ENCODE results near the gene DRAXIN. TPM values are rescaled to one million over a fixed set of nuclear protein-coding genes. Genes with fewer than 3 reads are reported as not detected.

DRAXIN gene
- total RNA-seq, 2 donors from 2014 or later: 0.04 to 0.13 TPM

DNA sequence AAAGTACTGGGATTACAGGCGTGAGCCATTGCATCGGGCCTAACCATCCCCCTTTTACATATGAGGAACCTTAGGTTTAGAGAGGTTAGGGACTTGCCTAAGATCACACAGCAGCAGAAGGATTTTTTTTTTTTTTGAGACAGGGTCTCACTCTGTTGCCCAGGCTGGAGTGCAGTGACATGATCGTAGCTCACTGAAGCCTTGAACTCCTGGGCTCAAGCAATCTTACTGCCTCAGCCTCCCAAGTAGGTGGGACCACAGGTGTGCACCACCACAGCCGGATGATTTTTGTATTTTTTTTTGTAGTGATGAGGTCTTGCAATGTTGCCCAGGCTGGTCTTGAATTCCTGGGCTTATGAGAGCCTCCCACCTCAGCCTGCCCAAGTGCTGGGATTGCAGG lies 68.3 kb downstream of the DRAXIN start:
- H3K4me3 Mint-ChIP-seq: no peak overlapping the region
- no peaks in the 10 kb centered on the region for H3K4me1 Mint-ChIP-seq
- H3K36me3 Mint-ChIP-seq (ENCODE audit: low read depth): no peaks in the 10 kb centered on the region
- peaks cover 13% of the 10 kb centered on the region for H3K27me3 Mint-ChIP-seq
- H3K9me3 Mint-ChIP-seq: no peaks in the 10 kb centered on the region
- H3K27ac Mint-ChIP-seq: no peak overlapping the region
- no peak for ATAC-seq (replicated peaks)

DNA sequence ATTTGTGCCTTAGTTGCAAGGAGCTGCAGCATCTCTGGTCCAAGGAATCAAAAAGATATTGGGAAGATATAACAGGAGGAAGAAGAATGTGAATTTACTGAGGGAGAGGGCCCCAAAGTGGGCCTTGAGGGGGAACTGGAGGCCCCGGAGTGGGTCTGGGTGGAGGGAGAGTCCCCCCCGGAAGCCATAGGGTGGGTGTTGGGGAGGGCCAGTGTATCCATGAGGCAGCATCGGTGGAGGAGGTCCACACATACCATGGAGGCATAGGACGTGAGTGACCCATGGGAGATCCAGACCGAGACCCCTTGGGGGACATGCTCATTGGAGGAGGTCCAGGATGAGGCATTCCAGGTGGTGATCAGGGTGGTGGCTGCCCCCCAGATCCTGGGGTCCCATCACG lies 69.8 kb downstream of the DRAXIN start:
- Mint-ChIP-seq H3K4me3 (no peak overlapping the region), H3K27ac (no peak overlapping the region), H3K9me3 (no peaks in the 10 kb centered on the region), H3K4me1 (no peaks in the 10 kb centered on the region), H3K36me3 (ENCODE audit: low read depth) (no peaks in the 10 kb centered on the region), H3K27me3 (peaks cover 13% of the 10 kb centered on the region)
- ATAC-seq (replicated peaks): no peak

DNA sequence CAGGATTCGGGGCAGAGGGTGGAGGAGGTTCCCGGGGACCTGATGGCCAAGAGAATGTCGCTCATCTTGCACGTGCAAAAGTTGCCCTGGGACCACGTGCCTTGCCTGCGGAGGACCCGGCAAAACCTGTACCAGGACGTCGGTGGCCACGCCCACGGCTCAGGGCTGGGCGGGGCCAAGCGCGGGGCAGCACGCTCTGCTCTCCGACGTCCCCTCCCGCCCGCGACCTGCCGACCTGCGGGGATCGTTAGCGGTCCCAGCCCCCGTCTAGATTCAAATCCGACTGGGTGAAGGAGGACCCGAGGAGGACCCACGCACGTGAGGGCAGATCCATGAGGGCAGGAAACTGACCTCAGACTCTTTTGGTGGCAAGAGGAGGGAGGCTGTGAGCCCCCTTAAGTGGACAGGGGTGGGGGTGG lies 70.5 kb downstream of the DRAXIN start, which contains the start of gene C1orf167:
Gene C1orf167 (plus strand): TSS at position 206 of the 419 bp plus-strand sequence. CDS start 2,208 bp downstream, outside the sequence.
- ATAC-seq (replicated peaks): no peak
- Mint-ChIP-seq H3K4me3 (no peak within 1 kb of the TSS), H3K36me3 (ENCODE audit: low read depth) (no peaks in the 10 kb centered on the region), H3K9me3 (no peaks in the 10 kb centered on the region), H3K27me3 (peaks cover 9% of the 10 kb centered on the region), H3K4me1 (no peaks in the 10 kb centered on the region), H3K27ac (no peak within 1 kb of the TSS)

DNA sequence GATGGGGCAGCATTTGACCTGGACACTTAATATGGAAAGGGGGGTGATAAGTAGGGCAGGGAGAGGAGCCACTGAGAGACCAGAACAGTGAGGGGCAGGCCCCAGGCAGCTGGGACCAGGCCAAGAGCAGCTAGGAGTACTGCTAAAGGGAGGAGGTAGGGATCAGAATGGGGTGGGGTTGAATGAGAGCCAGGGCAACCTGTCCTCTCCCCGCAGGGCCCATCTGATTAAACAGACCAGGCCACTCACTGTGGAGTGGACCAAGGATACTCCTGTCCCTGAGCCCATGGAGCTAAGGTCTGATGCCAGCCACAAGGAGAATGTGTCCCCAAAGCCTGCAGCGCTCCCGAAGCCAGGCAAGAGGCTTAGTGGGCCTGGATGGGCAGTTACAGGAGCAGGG lies 72.6 kb downstream of the DRAXIN start:
- Mint-ChIP-seq H3K36me3 (ENCODE audit: low read depth) (no peaks in the 10 kb centered on the region), H3K27ac (no peak overlapping the region), H3K4me3 (no peak overlapping the region), H3K4me1 (no peaks in the 10 kb centered on the region), H3K9me3 (no peaks in the 10 kb centered on the region), H3K27me3 (peaks cover 9% of the 10 kb centered on the region)
- ATAC-seq (replicated peaks): no peak

DNA sequence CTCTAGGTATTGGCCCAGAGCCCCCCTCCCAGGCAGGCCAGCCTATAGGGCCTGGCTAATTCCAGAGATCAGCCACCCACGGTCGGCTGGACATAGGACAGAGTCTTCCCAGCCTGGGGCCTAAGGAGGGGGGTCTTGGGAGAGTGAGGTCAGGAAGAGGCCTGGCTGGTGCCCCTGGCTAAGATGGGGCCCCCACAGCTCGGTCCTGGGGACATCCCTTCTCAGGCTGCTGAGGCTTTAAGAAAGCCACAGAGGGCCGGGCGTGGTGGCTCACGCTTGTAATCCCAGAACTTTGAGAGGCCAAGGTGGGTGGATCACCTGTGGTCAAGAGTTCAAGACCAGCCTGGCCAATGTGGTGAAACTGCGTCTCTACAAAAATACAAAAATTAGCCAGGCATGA lies 73.0 kb downstream of the DRAXIN start:
- H3K27ac Mint-ChIP-seq: no peak overlapping the region
- H3K36me3 Mint-ChIP-seq (ENCODE audit: low read depth): no peaks in the 10 kb centered on the region
- no peaks in the 10 kb centered on the region for H3K4me1 Mint-ChIP-seq
- no peak overlapping the region for H3K4me3 Mint-ChIP-seq
- no peak for ATAC-seq (replicated peaks)
- peaks cover 9% of the 10 kb centered on the region for H3K27me3 Mint-ChIP-seq
- H3K9me3 Mint-ChIP-seq: no peaks in the 10 kb centered on the region

DNA sequence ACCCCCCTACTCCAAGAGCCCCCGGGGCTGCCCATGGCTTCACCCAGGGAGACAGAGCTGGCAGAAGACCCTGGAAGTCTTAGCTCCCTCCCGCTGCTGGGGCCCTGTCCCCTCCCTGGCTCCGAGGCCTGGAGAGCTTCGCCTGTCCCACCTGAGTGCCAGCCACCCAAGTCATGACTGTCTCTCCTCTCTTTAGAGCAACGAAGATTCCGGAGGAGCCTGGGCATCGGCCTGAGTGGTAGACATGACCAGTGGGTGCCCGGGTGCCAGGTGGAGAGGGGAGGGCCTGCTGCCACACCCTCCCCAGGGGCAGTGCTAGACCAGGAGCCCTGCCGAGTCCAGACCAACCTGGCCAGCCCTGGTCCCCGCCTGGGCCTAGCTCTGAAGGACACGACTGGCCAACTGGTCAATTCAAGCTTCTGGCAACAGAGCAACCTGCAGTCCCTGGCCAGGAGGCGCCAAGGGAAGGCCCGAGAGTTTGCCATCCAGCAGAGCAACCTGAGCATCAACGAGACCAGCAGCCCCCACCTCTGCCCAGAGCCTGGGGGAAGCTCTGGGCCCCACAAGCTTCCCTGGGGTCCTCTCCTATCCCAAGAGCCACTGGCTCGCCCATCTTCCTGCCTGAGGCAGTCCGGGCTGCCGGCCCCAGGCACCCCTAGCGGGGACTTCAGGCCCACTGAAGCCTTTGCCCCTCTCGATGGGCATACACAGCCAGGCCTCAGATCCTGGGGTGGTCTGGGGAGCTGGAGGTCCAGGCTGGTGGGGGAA lies 74.3 kb downstream of the DRAXIN start:
- Mint-ChIP-seq H3K4me1 (no peaks in the 10 kb centered on the region), H3K36me3 (ENCODE audit: low read depth) (no peaks in the 10 kb centered on the region), H3K27me3 (peaks cover 9% of the 10 kb centered on the region), H3K4me3 (no peak overlapping the region), H3K9me3 (no peaks in the 10 kb centered on the region), H3K27ac (no peak overlapping the region)
- ATAC-seq (replicated peaks): no peak

DNA sequence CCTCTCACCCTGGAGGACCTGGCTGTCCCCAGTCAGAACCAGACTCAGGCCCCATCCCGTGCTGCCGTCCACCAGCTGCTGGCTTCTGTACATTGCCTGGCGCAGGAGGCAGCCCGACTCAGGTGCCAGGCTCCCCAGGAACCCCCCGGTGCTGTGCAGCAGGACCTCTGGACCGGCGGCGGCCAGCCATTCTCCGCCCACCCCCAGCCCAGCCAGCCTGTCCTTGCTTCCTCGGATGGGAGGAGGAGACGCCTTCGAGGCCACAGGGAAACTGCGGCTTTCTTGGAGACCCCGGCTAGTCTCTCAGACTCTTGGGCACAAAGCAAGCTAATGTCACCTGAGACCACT lies 74.9 kb downstream of the DRAXIN start:
- Mint-ChIP-seq H3K27ac (no peak overlapping the region), H3K4me1 (no peaks in the 10 kb centered on the region), H3K27me3 (peaks cover 5% of the 10 kb centered on the region), H3K9me3 (no peaks in the 10 kb centered on the region), H3K4me3 (no peak overlapping the region), H3K36me3 (ENCODE audit: low read depth) (no peaks in the 10 kb centered on the region)
- ATAC-seq (replicated peaks): no peak

DNA sequence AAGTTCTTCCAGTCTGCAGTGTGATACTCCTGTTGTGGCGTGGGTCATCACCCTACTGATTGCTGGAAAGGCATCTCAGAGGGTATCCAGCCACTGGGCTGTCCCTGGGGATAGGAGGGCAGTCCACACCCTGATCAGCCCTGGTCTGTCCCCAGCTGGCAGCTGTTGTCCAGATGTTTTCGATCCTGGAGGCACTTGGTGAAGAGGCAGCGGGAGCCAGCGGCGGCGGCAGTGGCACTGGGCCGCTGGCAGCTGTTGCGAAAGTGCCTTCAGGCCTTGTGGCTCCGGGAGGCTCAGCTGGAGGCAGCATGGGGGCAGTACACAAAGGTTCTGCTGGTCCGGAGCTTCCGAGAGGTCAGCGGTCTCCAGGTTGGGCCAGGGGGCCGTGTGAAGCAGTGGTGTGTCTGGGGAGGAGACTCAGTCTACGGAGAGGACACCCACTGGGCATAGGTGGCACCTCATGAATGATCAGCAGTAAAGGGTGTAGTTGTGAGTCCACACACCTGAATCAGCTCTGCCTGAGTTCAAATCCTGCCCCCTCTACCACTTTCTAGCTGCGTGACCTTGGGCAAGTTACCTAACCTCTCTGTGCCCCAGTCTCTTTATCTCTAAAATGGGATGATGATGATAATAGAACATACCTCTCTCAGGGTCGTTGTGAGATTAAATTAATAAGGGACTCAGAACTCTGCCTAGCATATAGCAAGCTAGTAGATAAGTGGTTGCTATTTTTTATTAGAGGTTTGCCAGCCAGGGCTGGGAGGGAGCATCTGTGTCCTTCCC lies 76.6 kb downstream of the DRAXIN start:
- no peak for ATAC-seq (replicated peaks)
- H3K27ac Mint-ChIP-seq: no peak overlapping the region
- no peaks in the 10 kb centered on the region for H3K4me1 Mint-ChIP-seq
- H3K36me3 Mint-ChIP-seq (ENCODE audit: low read depth): no peaks in the 10 kb centered on the region
- H3K9me3 Mint-ChIP-seq: no peaks in the 10 kb centered on the region
- H3K27me3 Mint-ChIP-seq: no peaks in the 10 kb centered on the region
- H3K4me3 Mint-ChIP-seq: no peak overlapping the region

DNA sequence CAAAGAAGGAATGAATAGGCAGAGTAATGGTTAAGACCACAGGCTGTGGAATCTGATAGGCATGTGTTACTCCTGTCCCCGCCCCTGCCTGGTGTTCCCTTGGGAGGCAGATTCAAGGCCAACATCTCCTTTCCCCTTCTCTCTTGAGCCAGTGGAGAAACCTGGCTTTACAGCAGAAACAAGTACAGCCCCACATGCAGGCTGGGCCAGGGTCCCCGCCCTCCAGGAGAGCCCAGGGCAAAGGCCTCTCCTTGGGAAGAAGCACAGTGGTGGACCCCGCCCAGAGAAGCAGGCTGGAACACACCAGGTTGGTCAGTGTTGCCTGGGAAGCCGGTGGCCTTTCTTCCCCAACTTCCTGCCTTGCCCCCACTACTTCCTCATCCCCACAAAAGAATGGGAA lies 77.3 kb downstream of the DRAXIN start:
- Mint-ChIP-seq H3K36me3 (ENCODE audit: low read depth) (no peaks in the 10 kb centered on the region), H3K9me3 (no peaks in the 10 kb centered on the region), H3K27me3 (no peaks in the 10 kb centered on the region), H3K4me1 (no peaks in the 10 kb centered on the region), H3K4me3 (no peak overlapping the region), H3K27ac (no peak overlapping the region)
- no peak for ATAC-seq (replicated peaks)

DNA sequence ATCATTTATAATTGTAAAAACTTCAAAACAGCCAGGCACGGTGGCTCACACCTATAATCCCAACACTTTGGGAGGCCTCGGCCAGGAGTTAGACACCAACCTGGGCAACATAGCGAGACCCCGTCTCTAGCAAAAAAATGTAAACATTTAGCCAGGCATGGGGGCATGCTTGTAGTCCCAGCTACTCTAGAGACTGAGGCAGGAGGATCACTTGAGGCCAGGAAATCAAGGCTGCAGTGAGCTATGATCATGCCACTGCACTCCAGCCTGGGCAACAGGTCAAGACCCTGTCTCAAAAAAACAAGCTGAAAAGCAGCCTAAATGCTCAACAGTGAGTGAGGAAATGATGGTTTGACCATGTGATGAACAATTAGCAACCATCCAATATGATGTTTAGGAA lies 77.8 kb downstream of the DRAXIN start:
- Mint-ChIP-seq H3K9me3 (no peaks in the 10 kb centered on the region), H3K36me3 (ENCODE audit: low read depth) (no peaks in the 10 kb centered on the region), H3K4me1 (no peaks in the 10 kb centered on the region), H3K27ac (no peak overlapping the region), H3K27me3 (no peaks in the 10 kb centered on the region), H3K4me3 (no peak overlapping the region)
- no peak for ATAC-seq (replicated peaks)

DNA sequence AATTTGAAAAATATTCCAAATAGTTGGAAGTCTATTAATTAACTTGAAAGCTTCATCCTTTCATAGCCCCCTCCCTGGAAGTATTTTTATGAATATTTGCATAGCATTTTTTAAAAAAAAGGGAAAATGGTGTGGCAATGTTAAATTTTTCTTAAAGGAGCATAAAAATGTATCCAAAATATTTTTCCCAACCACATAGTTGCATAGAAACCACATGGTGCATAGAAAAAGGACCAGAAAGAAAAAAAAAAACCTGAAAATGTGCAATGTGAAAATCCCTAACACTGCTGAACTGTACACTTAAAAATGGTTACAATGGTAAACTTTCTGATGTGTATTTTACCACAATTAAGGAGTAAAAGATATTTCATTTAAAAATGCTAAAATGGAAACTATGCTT lies 78.5 kb downstream of the DRAXIN start:
- no peak for ATAC-seq (replicated peaks)

DNA sequence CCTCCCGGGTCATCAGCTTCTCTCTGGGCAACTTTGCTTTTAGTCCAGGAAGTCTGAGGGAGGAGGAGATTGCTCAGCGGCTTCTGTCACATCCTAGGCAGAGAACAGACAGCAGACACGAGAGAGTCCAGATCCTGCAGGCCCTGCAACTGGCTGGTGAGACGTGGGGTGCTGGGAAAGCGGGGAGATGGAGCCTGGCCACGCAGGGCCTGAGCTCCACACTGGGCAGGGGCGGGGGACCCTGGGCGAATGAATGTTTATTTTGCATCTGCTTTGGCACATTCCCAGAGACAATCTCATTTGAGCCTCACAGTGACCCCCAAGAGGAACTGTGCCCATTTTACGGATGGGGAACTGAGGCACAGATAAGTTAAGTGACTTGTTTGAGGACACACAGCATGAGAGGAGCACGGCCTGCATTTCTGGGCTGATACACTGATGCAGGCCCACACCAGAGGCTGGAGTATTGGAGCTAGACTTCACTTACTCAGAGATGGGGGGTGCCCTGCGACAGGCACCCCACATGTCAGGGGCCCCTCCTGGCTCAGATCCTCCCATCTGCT lies 80.1 kb downstream of the DRAXIN start:
- Mint-ChIP-seq H3K4me1 (no peaks in the 10 kb centered on the region), H3K9me3 (no peaks in the 10 kb centered on the region)

More for the DNA sequence above, 78.5 kb downstream of the DRAXIN start:
- no peak overlapping the region for H3K4me3 Mint-ChIP-seq
- H3K9me3 Mint-ChIP-seq: no peaks in the 10 kb centered on the region
- no peaks in the 10 kb centered on the region for H3K4me1 Mint-ChIP-seq
- no peaks in the 10 kb centered on the region for H3K27me3 Mint-ChIP-seq
- H3K27ac Mint-ChIP-seq: no peak overlapping the region
- no peaks in the 10 kb centered on the region for H3K36me3 Mint-ChIP-seq (ENCODE audit: low read depth)

DNA sequence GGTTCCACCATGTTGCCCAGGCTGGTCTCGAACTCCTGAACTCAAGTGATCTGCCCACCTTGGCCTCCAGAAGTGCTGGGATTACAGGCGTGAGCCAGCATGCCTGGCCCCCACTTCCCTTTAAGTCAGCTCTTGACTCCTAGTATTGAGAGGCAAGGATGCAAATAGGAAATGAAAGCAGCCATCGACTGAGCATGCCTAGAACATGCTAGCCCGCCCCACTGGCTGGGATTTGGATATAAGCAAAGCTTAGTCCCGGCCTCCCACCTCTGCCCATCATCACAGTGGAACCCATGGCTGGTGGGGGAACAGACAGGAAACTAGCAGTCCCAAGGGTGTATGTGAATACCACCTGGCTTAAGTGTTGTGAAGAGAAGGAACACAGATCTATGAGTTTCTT lies 80.9 kb downstream of the DRAXIN start:
- H3K27ac Mint-ChIP-seq: no peak overlapping the region
- no peaks in the 10 kb centered on the region for H3K9me3 Mint-ChIP-seq
- no peak for ATAC-seq (replicated peaks)
- H3K36me3 Mint-ChIP-seq (ENCODE audit: low read depth): no peaks in the 10 kb centered on the region
- no peaks in the 10 kb centered on the region for H3K27me3 Mint-ChIP-seq
- no peaks in the 10 kb centered on the region for H3K4me1 Mint-ChIP-seq
- no peak overlapping the region for H3K4me3 Mint-ChIP-seq

More for the DNA sequence above, 80.1 kb downstream of the DRAXIN start:
- Mint-ChIP-seq H3K36me3 (ENCODE audit: low read depth) (no peaks in the 10 kb centered on the region), H3K27me3 (no peaks in the 10 kb centered on the region), H3K4me3 (no peak overlapping the region), H3K27ac (no peak overlapping the region)
- ATAC-seq (replicated peaks): no peak

DNA sequence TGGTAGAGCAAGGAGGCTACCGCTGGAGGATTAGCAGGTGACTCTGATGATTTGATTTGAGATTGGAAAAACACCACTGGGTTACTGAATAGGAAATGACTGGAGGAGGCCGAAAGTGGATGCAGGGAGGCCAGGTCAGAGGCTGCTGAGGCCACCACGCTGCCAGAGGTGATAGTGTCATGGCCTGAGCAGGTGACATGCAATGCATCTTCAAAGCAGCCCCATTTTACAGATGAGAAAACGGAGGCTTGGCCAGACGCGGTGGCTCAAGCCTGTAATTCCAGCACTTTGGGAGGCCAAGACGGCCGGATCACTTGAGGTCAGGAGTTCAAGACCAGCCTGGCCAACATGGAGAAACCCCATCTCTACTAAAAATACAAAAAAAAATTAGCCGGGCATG lies 83.2 kb downstream of the DRAXIN start:
- ATAC-seq (replicated peaks): no peak
- H3K36me3 Mint-ChIP-seq (ENCODE audit: low read depth): no peaks in the 10 kb centered on the region
- H3K9me3 Mint-ChIP-seq: no peaks in the 10 kb centered on the region
- H3K4me3 Mint-ChIP-seq: no peak overlapping the region
- no peak overlapping the region for H3K27ac Mint-ChIP-seq
- no peaks in the 10 kb centered on the region for H3K27me3 Mint-ChIP-seq
- no peaks in the 10 kb centered on the region for H3K4me1 Mint-ChIP-seq

Measured in activated T-helper 17 cell treated with anti-CD3 and anti-CD28 coated beads, Interleukin-2, amount 50 U/mL, for 72 hours (primary cell).